Skeletal muscle tissue (tissue), 4 donors: ENCODE results near the gene COL12A1. TPM values are rescaled to one million over a fixed set of nuclear protein-coding genes. Genes with fewer than 3 reads are reported as not detected.
"Not testable (repeated sequence)": the region's sequence is repeated elsewhere in the genome, so short reads cannot be mapped to it uniquely, and the experiment has no call there.

Experiments
- H3K27ac ChIP-seq: one replicate; pipeline ENCODE4 v1.7.0; 2013; ENCODE audit warnings: mild to moderate bottlenecking, low read depth, low read length, inconsistent platforms
- H3K27me3 ChIP-seq, 3 donors: one replicate each; pipeline ENCODE4 v1.7.0; 2013; ENCODE audit warnings: low read length in 3 of 3; ENCODE audit not compliant: control insufficient read depth in 3 of 3, insufficient read depth in 3 of 3
- H3K36me3 ChIP-seq, 3 donors: one replicate each; pipeline ENCODE4 v1.7.0; 2013; ENCODE audit warnings: low read length in 3 of 3; ENCODE audit not compliant: control insufficient read depth in 3 of 3, insufficient read depth in 3 of 3
- H3K4me1 ChIP-seq, 3 donors: one replicate each; pipeline ENCODE4 v1.7.0; 2013; ENCODE audit warnings: low read length in 3 of 3, mild to moderate bottlenecking in 3 of 3; ENCODE audit not compliant: control insufficient read depth in 3 of 3, insufficient read depth in 3 of 3
- H3K4me3 ChIP-seq, 3 donors: one replicate each; pipeline ENCODE4 v1.7.0; 2013; ENCODE audit warnings: low read length in 3 of 3
- H3K9ac ChIP-seq, 3 donors: one replicate each; pipeline ENCODE4 v1.7.0; 2013; ENCODE audit warnings: low read length in 3 of 3, mild to moderate bottlenecking in 3 of 3, moderate library complexity in 2 of 3, low read depth in 1 of 3
- H3K9me3 ChIP-seq, 3 donors: one replicate each; pipeline ENCODE4 v1.7.0; 2013; ENCODE audit warnings: low read length in 3 of 3; ENCODE audit not compliant: control insufficient read depth in 3 of 3
- total RNA-seq: library from RNA; depleted of rRNA; stranded (reverse); fragments of >200 nt; gene quantifications from one replicate; pipeline ENCODE4 v1.2.3, GENCODE V29; 2014
- donor health status: Osteomylitis.

The COL12A1 gene
- total RNA-seq, 1 donor from 2014 or later, result 474 TPM

GRCh38 chr6:75204217-75204958 is 1.5 kb downstream of the COL12A1 start:
- H3K36me3 ChIP-seq, result no peaks in the 10 kb centered on the region
- peaks cover 26 to 45% (median 35%) of the 10 kb centered on the region in 3 donors for H3K4me1 ChIP-seq
- peaks cover 32 to 61% (median 59%) of the 10 kb centered on the region in 3 donors for H3K27me3 ChIP-seq
- H3K4me3 ChIP-seq, result peak overlapping the region; percentile 72 to 78 (median 74)
- H3K27ac ChIP-seq, result peak overlapping the region; percentile 70
- H3K9me3 ChIP-seq, result no peaks in the 10 kb centered on the region
- H3K9ac ChIP-seq, result peak overlapping the region; percentile 71 to 77 (median 73)

- H3K9me3 ChIP-seq, result no peaks in the 10 kb centered on the region
- peak overlapping the region in 2 of 3 donors; percentile 2 to 74 for H3K4me3 ChIP-seq
- H3K27me3 ChIP-seq, result peaks cover 32 to 59% (median 58%) of the 10 kb centered on the region in 3 donors
- peaks cover 25 to 43% (median 34%) of the 10 kb centered on the region in 3 donors for H3K4me1 ChIP-seq
- peak overlapping the region; percentile 70 for H3K27ac ChIP-seq
- no peaks in the 10 kb centered on the region for H3K36me3 ChIP-seq
- no peak overlapping the region for H3K9ac ChIP-seq
Observed at GRCh38 chr6:75203721-75204120, 2.1 kb downstream of the COL12A1 start.

GRCh38 chr6:75202676-75203131 is 3.1 kb downstream of the COL12A1 start:
- peaks cover 30 to 50% (median 49%) of the 10 kb centered on the region in 3 donors for H3K27me3 ChIP-seq
- H3K4me1 ChIP-seq, result peaks cover 23 to 37% (median 28%) of the 10 kb centered on the region in 3 donors
- H3K4me3 ChIP-seq, result peak overlapping the region in 2 of 3 donors; percentile 49 to 56
- no peaks in the 10 kb centered on the region for H3K9me3 ChIP-seq
- no peak overlapping the region for H3K9ac ChIP-seq
- H3K27ac ChIP-seq, result peak overlapping the region; percentile 38
- H3K36me3 ChIP-seq, result no peaks in the 10 kb centered on the region

DNA sequence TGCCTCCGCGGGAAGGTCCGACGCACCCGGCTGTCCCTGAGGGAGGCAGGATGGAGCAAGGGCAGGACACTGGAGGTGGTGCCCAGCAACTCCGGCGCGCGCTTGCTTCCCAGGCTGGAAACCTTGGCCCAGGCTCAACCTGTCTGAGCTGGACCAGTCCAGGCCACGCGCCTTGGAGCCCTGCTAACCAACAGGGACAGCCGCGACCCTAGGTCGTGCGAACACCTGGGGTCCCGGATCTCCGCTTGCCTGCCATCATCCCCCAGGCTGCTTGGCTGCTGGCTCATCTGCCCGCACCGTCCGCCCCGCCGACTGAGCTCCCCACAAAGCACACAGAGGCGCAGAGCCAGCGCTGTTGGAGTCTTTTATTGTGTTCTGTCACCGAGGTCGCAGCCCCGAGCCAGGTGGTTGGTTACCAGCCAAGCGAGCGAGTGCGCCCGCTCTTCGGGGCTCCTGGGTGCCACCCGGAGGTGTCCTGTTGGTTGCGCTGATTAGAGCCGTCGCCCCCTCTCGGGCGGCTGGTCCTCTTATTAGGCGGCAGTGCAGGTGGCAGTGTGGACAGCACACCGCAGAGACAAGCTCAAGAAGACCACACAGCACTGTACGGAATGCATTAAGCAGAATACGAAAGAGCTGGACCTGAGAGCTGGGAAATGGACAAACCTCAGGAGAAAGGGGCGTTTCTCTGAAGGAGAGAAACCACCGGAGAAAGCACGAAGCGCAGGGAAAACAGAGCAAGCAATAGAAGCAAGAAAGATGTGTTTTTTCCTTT is 3.8 kb downstream of the COL12A1 start:
- no peaks in the 10 kb centered on the region for H3K9me3 ChIP-seq
- peaks cover 25 to 44% (median 43%) of the 10 kb centered on the region in 3 donors for H3K27me3 ChIP-seq
- peak overlapping the region; percentile 38 for H3K27ac ChIP-seq
- H3K4me3 ChIP-seq, result peak overlapping the region; percentile 49 to 56 (median 49)
- no peaks in the 10 kb centered on the region for H3K36me3 ChIP-seq
- peak overlapping the region; percentile 8 to 33 (median 20) for H3K9ac ChIP-seq
- peaks cover 23 to 37% (median 28%) of the 10 kb centered on the region in 3 donors for H3K4me1 ChIP-seq

DNA sequence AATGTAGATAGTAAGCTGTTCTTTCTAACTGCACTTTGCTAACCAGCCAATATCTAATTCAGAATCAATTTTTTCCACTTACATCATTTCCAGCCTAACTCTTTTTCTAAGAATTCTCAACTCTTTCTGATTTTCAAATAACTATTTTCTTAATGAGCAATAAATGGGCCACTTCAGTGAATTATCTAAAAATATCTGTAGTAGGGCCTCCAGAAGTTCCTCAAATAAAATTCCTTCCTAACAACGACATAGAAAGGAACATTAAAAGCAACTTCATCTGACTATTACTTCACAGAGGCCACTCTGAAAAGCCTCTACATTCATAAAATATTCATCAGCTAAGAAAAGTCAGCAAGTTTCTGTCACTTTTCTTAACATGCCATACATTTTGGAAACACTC is 4.8 kb downstream of the COL12A1 start:
- no peak overlapping the region for H3K9ac ChIP-seq
- H3K27me3 ChIP-seq, result peaks cover 25 to 35% (median 34%) of the 10 kb centered on the region in 3 donors
- peaks cover 20 to 30% (median 23%) of the 10 kb centered on the region in 3 donors for H3K4me1 ChIP-seq
- no peaks in the 10 kb centered on the region for H3K9me3 ChIP-seq
- peak overlapping the region; percentile 38 for H3K27ac ChIP-seq
- H3K36me3 ChIP-seq, result no peaks in the 10 kb centered on the region
- no peak overlapping the region for H3K4me3 ChIP-seq

DNA sequence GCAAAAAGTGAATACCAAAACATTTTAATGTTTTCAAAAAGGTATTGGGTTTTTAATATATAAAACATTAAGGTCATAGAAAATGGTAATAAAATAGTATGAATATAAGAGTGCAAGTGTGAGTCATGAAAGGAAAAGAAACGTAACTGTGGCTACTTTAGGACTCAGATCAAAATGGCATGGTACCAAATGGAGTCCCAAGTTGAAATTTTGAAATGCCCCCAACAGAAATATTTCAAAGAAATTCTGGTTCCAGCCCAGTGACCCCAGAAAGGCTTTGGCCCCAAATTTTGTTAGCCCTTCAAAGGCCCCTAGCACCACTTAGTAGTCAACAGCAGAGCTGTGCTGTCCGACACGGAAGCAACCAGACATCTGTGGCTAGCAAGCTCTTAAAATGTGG is 6.0 kb downstream of the COL12A1 start:
- H3K9me3 ChIP-seq, result no peaks in the 10 kb centered on the region
- H3K36me3 ChIP-seq, result no peaks in the 10 kb centered on the region
- H3K9ac ChIP-seq, result no peak overlapping the region
- H3K27me3 ChIP-seq, result peaks cover 23 to 27% (median 24%) of the 10 kb centered on the region in 3 donors
- H3K4me1 ChIP-seq, result peaks cover 9 to 22% (median 11%) of the 10 kb centered on the region in 3 donors
- no peak overlapping the region for H3K4me3 ChIP-seq
- H3K27ac ChIP-seq, result no peak overlapping the region

DNA sequence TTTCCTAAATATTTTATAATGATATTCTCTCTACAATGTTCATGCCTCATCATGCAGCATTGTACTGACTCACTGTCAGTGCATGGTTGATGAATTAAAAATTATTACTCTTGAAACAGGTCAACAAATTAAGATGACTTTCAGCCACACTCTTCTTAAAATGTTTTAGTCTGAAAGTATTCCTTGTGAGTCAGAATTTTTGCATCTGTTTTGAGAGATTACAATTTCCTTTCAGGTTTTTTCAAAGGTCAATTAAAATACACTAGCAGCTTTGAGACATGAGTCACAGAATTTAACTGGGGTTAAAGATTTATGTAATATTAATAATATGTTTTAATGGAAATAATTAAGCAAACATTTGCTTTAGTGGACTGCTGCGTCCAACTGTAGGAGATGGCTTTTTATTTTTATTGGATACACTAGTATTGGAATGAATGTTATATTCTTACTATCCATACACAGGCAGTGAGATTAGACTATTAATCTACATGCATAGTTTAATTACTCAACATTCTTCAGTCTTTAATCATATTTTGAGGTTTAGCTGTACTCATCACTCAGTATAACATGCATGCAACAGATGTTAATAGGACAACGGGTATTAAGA is 9.7 kb downstream of the COL12A1 start:
- no peaks in the 10 kb centered on the region for H3K4me1 ChIP-seq
- no peaks in the 10 kb centered on the region for H3K36me3 ChIP-seq
- H3K4me3 ChIP-seq, result no peak overlapping the region
- H3K9ac ChIP-seq, result no peak overlapping the region
- H3K27ac ChIP-seq, result no peak overlapping the region
- H3K27me3 ChIP-seq, result no peaks in the 10 kb centered on the region
- no peaks in the 10 kb centered on the region for H3K9me3 ChIP-seq

GRCh38 chr6:75188221-75188925 is 17.5 kb downstream of the COL12A1 start:
- H3K4me1 ChIP-seq, result no peaks in the 10 kb centered on the region
- peaks cover 0 to 5% (median 0%) of the 10 kb centered on the region in 3 donors for H3K36me3 ChIP-seq
- H3K4me3 ChIP-seq, result no peak overlapping the region
- H3K9me3 ChIP-seq, result no peaks in the 10 kb centered on the region
- H3K27me3 ChIP-seq, result no peaks in the 10 kb centered on the region
- H3K9ac ChIP-seq, result no peak overlapping the region
- no peak overlapping the region for H3K27ac ChIP-seq

DNA sequence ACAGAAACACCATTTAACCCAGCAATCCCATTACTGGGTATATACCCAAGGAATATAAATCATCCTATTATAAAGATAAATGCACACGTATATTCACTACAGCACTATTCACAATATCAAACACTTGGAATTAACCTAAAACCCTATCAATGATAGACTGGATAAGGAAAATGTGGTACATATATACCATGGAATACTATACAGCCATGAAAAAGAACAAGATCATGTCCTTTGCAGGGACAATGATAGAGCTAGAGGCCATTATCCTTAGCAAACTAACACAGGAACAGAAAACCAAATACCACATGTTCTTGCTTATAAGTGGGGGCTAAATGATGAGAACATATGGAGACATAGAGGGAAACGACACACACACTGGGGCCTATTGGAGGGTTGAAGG is 19.3 kb downstream of the COL12A1 start:
- not testable (repeated sequence) for H3K9ac ChIP-seq, H3K36me3 ChIP-seq, H3K9me3 ChIP-seq

More for the DNA sequence above, 19.3 kb downstream of the COL12A1 start:
- not testable (repeated sequence) for H3K4me3 ChIP-seq, H3K27ac ChIP-seq, H3K27me3 ChIP-seq, H3K4me1 ChIP-seq
